RCC 7860 (cell line): Measurements from ENCODE around the gene CTBP2.
A peak's percentile ranks its signal among the peaks of the same experiment; 100 is the strongest.
"Not testable (repeated sequence)": the region's sequence is repeated elsewhere in the genome, so short reads cannot be mapped to it uniquely, and the experiment has no call there.

Source experiments
- DNase-seq: peaks from one replicate; pipeline ENCODE4 v3.0.0-alpha.2; 2015; ENCODE audit warnings: low spot score
- FAIRE-seq: peaks from 2 replicates; lab custom pipeline; 2012; peaks lifted over from hg19 to GRCh38; lab: Jason Lieb, UNC

Gene CTBP2

DNA sequence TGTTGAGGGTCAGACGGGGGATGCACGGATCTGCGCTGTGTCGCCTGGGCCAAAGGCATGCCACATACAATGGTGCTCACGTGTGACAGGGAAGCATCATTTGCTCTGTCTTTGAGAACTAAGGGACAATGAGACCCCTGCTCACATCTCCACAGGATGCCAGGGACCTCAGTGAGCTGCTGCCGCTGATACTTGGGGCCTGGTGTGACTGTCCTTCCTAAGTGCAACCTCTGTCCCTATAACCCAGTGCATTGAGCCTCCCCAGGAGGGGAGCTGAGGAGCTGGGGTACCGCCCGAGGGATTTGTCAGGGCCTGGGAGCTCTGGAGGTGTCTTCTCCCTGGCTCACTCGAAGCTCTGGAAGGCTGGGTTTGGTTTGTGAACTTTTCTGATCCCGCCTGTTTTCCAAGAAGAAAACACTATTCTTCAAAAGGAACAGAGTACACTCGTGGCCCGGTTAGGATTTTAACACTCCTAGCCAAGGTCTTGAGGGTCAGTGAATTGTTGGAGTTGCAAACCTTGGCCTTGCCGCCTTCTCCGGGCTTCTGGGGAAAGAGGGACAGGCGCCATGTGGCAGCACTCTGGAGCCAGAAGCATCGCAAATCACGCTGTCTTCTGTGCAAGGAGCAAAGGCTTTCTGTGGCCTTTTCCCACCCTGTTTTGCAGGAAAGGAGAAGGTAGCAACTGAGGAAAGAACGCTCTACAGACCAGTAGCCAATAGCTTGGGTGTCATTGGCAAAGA is 26.2 kb upstream of the CTBP2 start:
- FAIRE-seq = no peak

DNA sequence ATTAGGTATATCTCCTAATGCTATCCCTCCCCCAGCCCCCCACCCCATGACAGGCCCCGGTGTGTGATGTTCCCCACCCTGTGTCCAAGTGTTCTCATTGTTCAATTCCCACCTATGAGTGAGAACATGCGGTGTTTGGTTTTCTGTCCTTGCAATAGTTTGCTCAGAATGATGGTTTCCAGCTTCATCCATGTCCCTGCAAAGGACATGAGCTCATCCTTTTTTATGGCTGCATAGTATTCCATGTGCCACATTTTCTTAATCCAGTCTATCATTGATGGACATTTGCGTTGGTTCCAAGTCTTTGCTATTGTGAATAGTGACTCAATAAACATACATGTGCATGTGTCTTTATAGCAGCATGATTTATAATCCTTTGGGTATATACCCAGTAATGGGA is 18.7 kb upstream of the CTBP2 start:
- not testable (repeated sequence) for DNase-seq, FAIRE-seq

More for the DNA sequence above, 26.2 kb upstream of the CTBP2 start:
- DNase-seq = no peak

DNA sequence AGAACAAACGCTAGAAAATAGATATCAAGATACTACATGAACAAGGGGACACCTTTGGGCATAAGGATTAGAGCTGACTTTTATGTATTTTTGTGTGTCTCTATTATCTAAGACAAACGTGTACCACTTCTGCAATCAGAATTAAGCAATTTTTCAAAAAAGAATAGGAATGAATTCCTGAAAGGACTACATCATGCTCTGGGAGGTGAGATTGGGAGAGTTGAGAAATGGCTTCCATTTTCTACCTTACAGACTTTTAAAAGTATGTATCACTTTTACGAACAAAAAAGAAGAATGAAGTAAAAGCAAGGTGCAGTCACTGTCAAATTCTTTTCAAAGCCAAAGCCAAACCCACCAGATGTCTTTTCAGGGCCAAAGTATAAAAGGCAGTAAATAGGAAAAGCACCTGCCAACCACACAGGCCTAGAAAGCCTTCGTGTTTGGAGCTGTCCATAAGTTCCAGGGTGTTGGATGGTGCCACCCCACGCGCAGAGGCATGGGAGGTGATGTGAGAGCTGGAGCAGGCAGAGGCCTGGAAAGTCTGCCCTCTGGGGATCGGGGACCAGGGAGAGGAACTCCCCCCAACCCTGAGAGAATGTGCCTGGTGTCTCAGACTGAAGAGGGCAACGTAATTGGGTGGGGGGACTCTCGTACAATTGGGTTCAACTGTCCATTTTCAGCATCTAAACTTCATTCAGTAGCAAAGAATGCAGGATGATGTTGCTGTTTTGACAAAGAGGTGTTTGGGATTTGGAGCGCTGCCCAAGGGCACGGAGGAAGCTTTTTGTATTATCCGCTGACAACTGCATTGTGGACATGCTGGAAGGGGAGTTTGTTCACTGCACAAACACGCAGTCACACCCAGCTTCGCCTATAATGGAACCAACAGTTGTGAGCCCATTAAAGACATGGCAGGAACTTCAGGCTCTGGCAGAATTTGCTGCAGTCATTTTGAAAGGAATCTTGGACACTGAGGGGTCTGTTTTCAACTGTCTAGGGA is 17.6 kb upstream of the CTBP2 start:
- DNase-seq (no peak), FAIRE-seq (no peak)

DNA sequence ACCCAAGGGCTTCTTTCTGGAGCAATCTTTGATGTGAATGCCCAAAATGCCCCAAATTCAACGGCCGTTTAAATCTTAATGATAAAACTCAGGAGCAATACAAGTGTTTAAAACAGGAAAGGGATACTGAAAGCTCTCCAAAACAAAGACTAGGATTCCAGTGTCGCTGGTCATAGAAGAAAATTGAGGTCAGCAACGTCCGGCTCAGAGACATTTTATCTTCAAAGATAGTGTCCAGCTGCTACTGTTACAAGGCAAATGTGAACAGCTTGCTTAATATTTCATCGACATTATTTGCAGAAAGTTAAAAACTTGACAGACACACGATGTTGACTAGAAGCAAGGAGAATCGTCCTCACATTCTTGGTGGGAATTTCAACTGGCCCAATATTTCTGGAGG is 15.4 kb upstream of the CTBP2 start:
- DNase-seq (no peak), FAIRE-seq (no peak)

DNA sequence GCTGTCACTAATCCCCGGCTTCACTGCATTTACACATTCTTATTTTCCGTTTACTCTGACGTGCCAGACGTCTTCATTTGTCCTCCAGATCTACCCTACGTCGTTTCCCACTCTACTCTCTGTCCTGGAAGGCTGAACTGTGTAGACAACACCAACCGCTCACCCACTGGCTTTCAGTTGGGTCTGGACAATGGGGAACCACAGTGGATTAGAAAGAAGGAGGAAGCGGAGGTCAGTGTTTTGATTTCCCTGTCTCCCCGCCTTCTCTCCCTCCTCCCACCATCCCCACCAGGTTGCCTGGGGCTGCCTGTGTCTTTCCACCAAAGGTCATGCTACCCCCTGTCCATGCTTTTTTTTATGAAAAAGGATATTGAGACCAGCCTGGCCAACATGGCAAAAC is 14.0 kb upstream of the CTBP2 start:
- DNase-seq (no peak), FAIRE-seq (no peak)

DNA sequence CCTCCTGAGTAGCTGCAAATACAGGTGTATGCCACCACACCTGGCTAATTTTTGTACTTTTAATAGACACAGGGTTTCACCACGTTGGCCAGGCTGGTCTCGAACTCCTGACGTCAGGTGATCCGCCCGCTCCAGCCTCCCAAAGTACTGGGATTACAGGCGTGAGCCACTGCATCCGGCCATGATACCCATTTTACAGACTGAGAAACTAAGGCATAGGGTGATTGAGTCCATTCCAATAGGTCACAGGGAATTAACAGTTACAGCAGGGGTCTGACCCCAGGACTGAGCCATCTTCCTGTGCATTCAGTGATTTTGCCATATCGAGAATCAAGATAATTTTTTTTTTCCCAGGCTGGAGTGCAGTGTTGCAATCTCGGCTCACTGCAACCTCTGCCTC is 12.3 kb upstream of the CTBP2 start:
- no peak for FAIRE-seq
- no peak for DNase-seq

DNA sequence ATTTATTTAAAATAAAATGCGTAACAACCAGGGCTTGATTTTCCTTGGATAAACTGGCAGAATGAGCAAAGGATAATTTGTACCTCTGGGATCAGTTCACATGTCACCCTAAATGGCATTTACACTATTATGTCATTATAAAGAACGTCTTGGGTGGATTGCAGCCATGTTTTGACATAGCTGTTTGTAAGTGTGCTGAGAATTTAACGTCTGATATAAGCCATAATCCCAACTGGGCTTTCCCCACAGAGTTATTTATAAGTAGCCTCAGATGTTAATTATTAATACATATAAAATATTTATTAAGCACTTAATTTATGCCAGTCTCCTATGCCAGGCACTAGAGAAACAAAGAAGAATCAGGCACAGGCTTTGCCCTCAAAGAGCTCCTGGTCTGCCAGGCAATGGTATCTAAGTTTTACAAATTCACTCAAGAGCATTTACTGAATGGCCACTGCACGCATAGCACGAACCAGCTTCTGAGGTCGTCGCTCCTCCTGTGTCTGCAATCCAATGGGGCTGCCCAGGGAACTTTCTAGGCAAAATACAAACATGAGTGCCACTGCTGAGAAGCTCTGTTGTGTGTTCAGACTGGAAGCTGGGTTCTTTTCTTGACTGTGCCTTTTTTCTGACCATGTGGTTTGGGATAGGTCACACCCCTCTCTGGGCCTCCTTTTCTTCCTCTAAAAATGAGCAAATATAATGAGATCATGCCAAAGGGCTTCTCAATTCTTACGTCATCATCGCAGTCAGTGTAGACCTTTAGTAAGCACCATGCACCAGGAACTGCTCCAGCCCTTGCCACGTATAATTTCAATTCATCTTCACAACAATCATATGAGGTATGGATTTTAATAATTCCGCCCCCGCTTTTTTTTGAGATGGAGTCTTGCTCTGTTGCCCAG is 11.3 kb upstream of the CTBP2 start:
- FAIRE-seq = no peak
- no peak for DNase-seq

DNA sequence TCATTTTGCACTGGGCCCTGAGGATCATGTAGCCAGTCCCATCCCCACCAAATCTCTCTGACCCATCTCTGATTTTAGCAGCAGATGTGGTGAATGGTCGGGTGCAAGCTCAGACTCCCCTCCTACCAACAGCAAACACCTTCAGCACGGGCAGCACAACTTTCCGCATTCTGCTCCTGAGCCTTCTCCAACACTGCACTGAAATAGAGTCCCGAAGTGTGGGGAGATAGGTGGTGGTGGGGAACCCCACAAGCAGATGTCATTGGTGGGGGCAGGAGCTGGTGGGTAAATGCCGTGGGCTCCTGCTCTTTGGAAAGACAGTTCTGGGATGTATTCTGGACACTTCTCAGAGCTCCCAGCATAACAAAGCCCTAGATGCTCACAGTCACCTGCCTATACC is 9.6 kb upstream of the CTBP2 start:
- FAIRE-seq = no peak

DNA sequence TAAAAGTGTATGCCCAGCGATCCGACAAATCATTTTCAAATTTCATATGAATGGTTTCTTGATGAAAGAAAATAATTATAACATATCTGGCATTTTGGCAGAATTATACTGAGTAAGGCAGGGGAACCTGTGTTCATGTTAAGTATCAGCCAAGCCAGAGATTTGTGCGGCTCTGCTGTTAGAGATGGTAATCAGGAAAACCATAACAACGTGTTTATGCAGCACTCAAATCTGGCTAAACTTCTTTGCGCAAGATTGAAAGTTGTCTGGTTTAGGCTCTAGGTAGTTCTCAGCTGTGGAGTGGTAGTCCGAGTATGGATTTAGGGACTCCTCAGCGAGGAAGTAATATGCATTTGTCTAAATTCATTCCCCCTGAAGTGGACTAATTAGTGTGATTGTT is 8.9 kb upstream of the CTBP2 start:
- FAIRE-seq (no peak), DNase-seq (no peak)

More for the DNA sequence above, 9.6 kb upstream of the CTBP2 start:
- DNase-seq = no peak

DNA sequence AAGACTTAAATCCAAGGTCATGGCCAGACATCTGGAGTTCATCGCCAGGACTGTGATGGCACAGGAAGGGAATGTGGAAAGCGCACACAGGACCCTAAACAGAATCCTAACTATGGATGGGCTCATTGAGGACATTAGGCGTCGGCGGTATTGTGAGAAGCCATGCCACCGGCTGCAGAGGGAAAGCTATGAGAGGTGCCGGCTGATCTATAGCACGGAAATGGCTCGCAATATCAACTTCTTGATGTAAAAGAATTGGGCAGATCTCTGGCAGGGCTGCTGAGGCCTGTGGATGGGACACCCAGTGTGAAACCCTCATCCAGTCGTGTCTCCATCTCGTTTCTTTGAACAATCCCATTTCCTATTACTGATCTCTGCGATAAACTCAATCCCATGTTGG is 6.3 kb upstream of the CTBP2 start:
- no peak for FAIRE-seq
- DNase-seq = no peak

DNA sequence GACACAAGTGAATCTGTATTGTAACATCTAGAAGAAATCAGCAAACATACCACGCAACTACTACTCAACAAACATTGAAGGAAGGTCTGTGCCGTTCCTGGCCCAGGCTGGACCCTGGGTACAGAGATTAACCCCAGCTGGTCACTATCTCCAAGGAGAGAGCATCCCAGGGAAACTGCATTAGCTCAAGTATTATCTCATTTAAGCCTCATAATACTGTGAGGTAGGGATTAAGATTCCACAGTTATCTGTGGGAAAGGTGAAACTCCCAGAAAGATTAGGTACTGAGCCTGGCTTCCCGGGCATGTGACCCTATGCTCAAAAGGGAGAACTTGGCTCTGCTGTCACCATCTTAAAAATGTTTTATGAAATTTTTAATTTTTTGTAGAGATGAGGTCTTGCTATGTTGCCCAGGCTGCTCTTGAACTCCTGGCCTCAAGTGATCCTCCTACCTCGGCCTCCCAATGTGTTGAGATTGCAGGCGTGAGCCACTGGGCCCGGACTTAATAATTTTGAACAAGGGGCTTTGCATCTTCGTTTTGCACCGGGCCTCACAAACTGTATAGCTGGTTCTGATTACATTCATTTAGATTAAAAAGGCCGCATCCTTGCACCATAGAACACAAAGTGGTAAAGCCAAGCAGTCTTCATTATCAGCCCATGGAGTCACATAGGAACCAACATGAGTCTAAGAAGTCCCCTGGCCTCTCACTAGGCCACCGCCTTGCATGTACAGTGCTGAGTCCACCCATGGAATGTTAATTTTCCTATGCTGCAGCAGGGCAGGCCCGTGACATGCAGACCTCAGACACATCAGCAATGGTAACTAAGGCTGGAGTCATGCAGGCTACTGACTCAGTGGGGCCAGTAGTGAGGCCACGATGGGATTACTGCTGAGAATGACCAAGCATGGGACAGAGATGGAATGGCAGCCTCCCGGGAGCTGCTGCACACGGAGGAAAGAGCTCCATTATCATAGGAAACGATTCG is 5.5 kb upstream of the CTBP2 start:
- no peak for FAIRE-seq

DNA sequence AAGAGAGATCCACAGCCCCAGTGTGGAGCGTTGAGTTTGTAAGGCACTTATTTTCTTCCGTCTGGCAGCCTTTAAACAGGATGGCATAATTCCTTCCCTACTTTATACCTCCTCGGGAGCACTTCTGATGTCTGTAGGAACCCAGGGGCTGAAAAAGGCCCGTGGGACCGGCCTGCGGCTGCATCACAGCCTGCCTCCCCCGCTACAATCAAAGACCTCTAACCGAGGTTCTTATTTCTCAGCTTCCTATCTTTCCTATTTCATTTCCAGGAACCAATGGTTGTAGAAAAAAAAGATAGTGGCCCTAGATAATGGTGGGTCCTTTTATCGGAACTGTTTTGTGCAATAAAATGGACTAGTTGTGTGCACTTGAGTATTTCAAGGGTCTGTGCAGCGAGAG is 4.1 kb upstream of the CTBP2 start:
- FAIRE-seq (no peak), DNase-seq (no peak)

More for the DNA sequence above, 5.5 kb upstream of the CTBP2 start:
- no peak for DNase-seq

DNA sequence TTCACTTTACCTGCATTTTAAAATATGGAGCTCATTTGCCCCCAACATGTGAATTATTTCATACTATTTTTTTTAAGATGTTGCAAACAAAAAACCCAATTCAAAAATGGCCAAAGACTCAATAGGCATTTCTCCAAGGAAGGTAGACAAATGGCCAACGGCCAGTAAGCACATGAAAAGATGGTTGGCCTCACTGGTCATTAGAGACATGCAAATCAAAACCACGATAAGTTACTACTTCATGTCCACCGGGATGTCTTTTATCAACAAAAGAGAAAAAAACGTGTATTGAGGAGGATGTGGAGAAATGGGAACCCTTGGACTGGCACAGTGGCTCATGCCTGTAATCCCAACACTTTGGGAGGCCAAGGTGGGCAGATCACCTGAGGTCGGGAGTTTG is 3.4 kb upstream of the CTBP2 start:
- no peak for DNase-seq
- FAIRE-seq = no peak

DNA sequence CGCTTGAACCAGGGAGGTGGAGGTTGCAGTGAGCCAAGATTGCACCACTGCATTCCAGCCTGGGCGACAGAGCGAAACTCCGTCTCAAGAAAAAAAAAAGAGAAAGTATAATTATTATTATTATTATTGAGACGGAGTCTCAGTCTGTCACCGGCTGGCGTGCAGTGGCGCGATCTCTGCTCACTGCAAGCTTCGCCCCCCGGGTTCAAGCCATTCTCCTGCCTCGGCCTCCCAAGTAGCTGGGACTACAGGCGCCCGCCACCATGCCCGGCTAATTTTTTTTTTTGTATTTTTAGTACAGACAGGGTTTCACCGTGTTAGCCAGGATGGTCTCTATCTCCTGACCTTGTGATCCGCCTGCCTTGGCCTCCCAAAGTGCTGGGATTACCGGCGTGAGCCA is 2.9 kb upstream of the CTBP2 start:
- DNase-seq, FAIRE-seq: not testable (repeated sequence)

DNA sequence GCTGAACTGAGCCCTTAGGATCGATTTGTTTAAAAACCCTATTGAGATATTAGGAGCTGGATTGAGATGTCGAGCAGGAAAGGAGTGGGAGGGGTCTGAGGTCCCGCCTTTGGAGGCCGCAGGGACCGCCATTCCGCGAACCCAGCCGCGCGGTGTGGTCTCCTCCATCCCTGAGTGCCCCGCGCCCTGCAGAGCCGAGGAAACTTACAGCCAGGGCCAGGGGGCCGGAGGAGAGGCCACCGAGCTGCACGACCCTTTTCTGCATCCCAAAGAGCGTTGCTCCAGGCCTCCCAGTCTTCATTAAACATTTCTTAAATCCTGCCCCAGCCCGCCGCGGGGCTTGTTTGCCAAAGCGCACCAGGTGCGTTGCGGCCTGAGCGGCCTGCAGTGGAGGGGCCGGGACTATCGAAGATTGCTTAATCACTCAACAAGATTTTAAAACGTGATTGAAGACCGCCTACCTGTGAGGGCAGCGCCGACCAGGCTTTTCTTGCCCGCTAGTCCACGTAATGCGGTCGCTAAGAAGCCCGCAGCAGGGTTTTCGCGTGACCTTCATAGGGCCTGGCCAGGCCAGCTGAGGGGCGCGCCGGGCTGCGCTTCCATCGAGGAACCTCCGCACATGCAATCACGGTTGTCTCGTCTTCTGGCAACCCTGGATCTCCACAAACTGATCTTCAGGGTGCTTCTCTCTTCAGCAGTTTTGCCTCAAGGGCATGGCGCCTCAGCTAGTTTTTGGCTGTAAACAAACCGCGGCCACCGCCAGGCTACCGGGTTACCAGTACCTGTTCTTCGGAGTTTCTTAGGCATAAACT is 2.0 kb upstream of the CTBP2 start:
- no peak for DNase-seq
- FAIRE-seq = no peak

DNA sequence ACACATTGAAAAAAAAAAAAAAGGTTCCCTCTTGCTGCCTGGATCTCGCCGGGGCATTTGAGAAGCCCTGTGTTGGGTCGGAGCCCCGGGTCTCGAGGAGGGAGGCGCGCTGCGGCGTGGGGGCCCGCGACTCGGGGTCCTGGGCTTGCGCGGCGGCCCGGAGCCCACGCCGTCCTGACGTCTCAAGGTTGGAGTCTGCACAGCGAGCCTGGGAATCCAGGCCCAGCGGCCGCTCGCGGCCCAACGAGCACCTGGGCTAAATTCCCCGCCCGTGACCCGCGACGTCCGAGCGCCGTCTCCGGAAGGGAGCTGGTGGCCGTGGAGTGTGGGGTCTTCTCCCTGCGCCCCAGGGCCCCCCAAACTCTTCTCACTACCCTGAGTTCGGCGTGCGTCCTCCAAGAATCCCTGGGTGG is 1.4 kb upstream of the CTBP2 start:
- FAIRE-seq = no peak

DNA sequence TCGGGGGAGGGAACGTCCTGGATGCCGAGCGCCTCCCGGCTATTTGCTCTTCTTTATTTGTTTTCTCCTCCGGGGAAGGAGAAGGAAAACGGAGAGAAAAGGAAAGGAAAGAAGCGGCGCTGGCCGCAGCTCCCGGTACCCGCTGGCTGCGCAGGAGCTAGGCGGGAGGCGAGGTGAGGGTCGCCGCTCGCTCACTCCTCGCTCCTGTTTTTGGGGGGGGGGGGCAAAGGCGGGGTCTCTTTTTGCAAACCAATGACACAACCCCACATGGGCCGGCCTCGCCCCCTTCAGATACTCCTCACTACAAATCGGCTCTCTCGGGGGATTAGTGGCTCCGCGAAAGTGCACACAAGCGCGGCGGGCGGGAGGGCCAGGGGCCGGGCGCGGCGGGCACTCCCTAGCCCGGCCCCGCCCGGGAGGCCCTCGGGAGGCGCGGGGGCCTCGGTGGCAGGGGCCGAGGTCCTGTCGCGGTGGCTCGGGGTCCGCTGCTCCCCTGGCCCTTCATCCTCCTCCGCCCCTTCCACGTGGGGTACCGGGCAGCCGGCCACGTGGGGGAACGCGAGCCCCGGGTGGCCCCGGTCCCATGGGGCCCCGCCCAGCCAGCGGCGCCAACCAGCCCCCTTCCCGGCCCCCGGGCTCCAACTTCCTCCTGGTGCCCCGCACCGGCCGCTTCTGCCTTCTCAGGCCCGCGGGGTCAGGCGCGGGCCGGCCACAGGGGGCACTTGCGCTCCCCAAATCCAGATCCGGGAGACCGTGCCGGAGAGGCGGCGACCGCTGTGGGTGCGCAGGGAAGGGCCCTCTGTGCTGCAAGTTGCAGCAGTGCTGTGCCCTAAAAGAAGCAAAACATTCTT is 718 bp upstream of the CTBP2 start:
- peak; percentile 68 for DNase-seq
- no peak for FAIRE-seq

More for the DNA sequence above, 1.4 kb upstream of the CTBP2 start:
- no peak for DNase-seq

DNA sequence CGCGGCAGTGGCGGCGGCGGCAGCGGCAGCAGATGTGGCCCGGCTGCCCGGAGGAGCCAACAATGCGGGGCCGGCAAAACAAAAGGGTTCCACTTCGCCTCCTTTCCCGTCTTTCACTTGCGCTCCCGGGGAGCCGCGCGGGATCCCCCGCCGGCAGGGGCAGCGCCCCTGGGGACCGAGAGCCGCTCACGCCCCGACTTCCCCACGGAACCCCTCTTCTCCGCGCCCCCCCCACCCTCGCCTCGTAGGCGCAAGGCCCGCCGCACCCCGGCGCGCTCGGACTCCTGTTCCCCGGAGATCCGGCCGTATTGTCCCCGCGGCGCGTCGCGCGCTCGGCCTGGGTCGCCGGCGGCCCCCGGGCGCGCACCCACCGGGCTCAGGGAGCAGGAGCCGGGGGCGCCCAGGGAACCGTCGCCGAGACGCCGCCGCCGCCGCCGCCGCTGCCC is 854 bp downstream of the CTBP2 start:
- FAIRE-seq (no peak), DNase-seq (no peak)
